Spleen (tissue), 7 donors: Measurements from ENCODE around the gene SHMT2.

ENCODE experiments used
- POLR2A ChIP-seq, 3 donors: fragments of 450-650 bp; IDR thresholded peaks; one replicate each; pipeline ENCODE4 v1.5.1; 2017; ENCODE audit warnings: antibody characterized with exemption in 3 of 3, mild to moderate bottlenecking in 1 of 3
- TF ChIP-seq, protein P1 (sequence below), 11 experiments: fragments of 200-600 bp in 7 of 11; fragments of 450-650 bp in 4 of 11; sonication (generic) in 4 of 11; IDR thresholded peaks in 8 of 11; conservative IDR thresholded peaks in 3 of 11; 1 replicate in 7 of 11; 2 replicates in 4 of 11; pipeline versions ENCODE4 v1.4.0 to v1.8.0; 2016 to 2021; ENCODE audit warnings: antibody characterized with exemption in 11 of 11, inconsistent platforms in 4 of 11, mild to moderate bottlenecking in 1 of 11
- donor health status: DM: no; HTN: no; CAD: no; lungs with moderate emphysema.
- donor health status: DM: no; HTN: no; CAD: no.
- donor health status: DM: no; HTN: no; CAD: no.

DNA sequence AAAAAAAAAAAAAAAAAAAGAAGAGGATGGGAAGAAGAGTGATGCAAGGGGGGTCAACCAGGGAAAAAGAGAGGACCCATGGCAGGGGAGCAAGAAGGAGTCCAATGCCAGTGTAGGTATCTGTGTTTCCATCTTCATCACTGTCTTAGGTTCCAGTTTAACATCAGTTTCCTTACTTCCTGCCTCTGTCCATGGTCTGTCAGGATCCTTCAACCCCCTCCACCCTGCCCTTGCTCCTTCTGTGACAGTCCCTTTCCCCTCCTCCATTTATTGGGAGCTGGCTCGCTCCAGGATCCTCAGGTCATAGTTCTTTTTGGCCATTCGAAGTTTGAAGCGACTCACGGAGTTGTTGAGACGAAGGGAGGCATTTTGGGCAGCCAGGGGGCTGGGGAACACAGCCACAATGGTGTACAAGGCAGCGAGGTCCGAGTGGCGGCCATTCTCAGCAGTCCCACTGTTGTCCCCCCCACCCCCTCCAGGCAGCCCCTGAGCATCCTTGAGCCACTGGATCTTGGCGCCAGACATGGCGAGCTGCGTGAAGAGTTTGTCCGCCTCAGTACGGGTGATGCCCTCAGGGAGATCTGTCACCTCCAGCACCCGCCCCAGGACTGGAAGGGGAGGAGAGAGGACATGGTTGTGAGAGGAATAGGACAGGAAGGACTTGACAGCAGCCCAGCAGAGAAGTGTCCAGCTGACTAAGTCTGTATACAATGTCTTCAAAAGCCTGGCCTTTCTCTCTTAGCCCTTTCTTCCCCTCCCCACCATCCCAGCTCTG, 25.2 kb downstream of the SHMT2 start:
- TF ChIP-seq, protein P1, sequence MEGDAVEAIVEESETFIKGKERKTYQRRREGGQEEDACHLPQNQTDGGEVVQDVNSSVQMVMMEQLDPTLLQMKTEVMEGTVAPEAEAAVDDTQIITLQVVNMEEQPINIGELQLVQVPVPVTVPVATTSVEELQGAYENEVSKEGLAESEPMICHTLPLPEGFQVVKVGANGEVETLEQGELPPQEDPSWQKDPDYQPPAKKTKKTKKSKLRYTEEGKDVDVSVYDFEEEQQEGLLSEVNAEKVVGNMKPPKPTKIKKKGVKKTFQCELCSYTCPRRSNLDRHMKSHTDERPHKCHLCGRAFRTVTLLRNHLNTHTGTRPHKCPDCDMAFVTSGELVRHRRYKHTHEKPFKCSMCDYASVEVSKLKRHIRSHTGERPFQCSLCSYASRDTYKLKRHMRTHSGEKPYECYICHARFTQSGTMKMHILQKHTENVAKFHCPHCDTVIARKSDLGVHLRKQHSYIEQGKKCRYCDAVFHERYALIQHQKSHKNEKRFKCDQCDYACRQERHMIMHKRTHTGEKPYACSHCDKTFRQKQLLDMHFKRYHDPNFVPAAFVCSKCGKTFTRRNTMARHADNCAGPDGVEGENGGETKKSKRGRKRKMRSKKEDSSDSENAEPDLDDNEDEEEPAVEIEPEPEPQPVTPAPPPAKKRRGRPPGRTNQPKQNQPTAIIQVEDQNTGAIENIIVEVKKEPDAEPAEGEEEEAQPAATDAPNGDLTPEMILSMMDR (IDR thresholded peaks at IDR 0.05 in 8 of 11, conservative IDR thresholded peaks at IDR 0.05 in 3 of 11), result no peak
- no peak for TF ChIP-seq POLR2A (IDR thresholded peaks at IDR 0.05)
